HG03378 (cell line): ENCODE results near the gene PCGF2.

ENCODE experiments used
- ATAC-seq: cut with Tn5 transposase; IDR thresholded peaks from one replicate; pipeline ENCODE4 v1.9.1; 2021; ENCODE audit warnings: mild to moderate bottlenecking, moderate library complexity; ENCODE audit not compliant: unreplicated experiment

PCGF2 gene

GRCh38 chr17:38719943-38720641 lies 28.0 kb downstream of the PCGF2 start:
- no peak for ATAC-seq

GRCh38 chr17:38719289-38719942 lies 28.7 kb downstream of the PCGF2 start:
- ATAC-seq: no peak

GRCh38 chr17:38717139-38717745 lies 30.9 kb downstream of the PCGF2 start:
- ATAC-seq: no peak

GRCh38 chr17:38716368-38717005 lies 31.6 kb downstream of the PCGF2 start:
- ATAC-seq: no peak

- ATAC-seq: no peak
Measured at GRCh38 chr17:38715216-38715943, 32.8 kb downstream of the PCGF2 start.

GRCh38 chr17:38713456-38714075 lies 34.6 kb downstream of the PCGF2 start:
- ATAC-seq: no peak

- ATAC-seq: no peak
Measured at GRCh38 chr17:38712593-38712992, 35.5 kb downstream of the PCGF2 start.

GRCh38 chr17:38711792-38712571 lies 36.2 kb downstream of the PCGF2 start:
- no peak for ATAC-seq

- no peak for ATAC-seq
Measured at GRCh38 chr17:38710985-38711384, 37.2 kb downstream of the PCGF2 start.

GRCh38 chr17:38710604-38710962 lies 37.6 kb downstream of the PCGF2 start:
- no peak for ATAC-seq

GRCh38 chr17:38709864-38710603 lies 38.1 kb downstream of the PCGF2 start:
- ATAC-seq: no peak

GRCh38 chr17:38709104-38709820 lies 38.9 kb downstream of the PCGF2 start:
- ATAC-seq: no peak

GRCh38 chr17:38707678-38708351 lies 40.3 kb downstream of the PCGF2 start:
- no peak for ATAC-seq

GRCh38 chr17:38706505-38707216 lies 41.5 kb downstream of the PCGF2 start:
- no peak for ATAC-seq

- ATAC-seq: no peak
Measured at GRCh38 chr17:38705803-38706504, 42.2 kb downstream of the PCGF2 start.

- ATAC-seq: no peak
Measured at GRCh38 chr17:38705523-38705802, 42.7 kb downstream of the PCGF2 start.
